GM18951 (cell line): Measurements from ENCODE around the gene AADACL4.

Experiments
- POLR2A ChIP-seq: IDR thresholded peaks from 4 replicates; pipeline ENCODE4 v1.6.1; 2011; ENCODE audit warnings: mild to moderate bottlenecking; ENCODE audit not compliant: insufficient read length, insufficient read depth; ENCODE audit errors: extremely low read depth
- in situ Hi-C: fragments of 300-500 bp; cut with MboI; formaldehyde crosslinking; loops from one replicate; pipeline ENCODE4 v1.12.0; 2022; ENCODE audit warnings: low sequenced_read_pairs, mixed read lengths, inconsistent platforms; ENCODE audit not compliant: unreplicated experiment

The AADACL4 gene

DNA sequence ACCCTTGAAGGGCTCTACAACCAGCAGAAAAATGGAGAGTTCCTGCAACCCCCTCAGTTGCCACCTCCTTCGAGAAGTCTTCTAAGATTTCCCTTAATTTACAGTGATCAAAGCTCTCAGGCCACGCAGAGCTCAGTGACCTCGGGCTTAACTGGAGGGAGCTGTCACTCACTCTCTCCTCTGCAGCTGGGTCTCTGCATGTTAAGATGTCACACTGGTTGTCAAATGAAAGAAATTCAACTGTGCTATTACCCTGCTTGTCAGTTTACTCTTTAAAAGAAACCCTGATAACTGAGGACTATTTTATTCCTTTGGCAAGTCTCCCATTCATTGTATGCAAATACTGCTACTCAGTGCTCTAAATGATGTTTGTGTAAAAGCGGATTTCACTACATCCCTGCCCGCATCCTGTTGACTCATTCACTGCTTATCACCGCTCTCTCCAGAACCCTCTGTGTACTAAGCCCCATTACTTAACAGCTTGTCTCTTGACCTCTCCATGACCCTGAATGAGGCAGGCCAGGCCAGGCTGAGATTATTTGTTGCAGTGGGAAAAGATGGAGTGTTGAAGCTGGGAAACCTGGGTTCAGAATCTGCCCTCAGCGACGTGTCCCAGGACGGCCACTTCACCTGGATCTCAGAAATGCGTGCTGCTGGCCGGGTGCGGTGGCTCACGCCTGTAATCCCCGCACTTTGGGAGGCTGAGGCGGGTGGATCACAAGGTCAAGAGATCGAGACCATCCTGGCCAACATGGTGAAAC lies 39.6 kb upstream of the AADACL4 start:
- TF ChIP-seq POLR2A = no peak
- in situ Hi-C loops = loop anchor here (25.0 kb wide), 1 partner anchor 292 kb away; no protein-coding TSS in a partner anchor

DNA sequence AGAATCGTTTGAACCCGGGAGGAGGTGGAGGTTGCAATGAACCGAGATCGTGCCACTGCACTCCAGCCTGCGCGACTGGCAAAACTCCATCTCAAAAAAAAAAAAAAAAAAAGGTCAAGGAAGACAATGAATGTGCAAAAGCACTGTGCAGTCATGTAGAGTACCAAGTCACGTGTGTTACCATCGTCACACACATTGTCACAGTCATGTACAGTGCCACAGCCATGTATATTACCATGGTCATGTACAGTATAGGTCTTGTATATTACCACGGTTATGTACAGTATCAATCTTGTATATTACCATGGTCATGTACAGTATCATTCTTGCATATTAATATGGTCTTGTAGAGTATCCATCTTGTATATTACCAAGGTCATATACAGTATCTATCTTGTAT lies 38.9 kb upstream of the AADACL4 start:
- no peak for TF ChIP-seq POLR2A
- in situ Hi-C loops = loop anchor here (25.0 kb wide), 1 partner anchor 293 kb away; no protein-coding TSS in a partner anchor

GRCh38 chr1:12607263-12607662 lies 36.6 kb upstream of the AADACL4 start:
- TF ChIP-seq POLR2A = no peak
- in situ Hi-C loops = loop anchor here (25.0 kb wide), 1 partner anchor 295 kb away; no protein-coding TSS in a partner anchor

DNA sequence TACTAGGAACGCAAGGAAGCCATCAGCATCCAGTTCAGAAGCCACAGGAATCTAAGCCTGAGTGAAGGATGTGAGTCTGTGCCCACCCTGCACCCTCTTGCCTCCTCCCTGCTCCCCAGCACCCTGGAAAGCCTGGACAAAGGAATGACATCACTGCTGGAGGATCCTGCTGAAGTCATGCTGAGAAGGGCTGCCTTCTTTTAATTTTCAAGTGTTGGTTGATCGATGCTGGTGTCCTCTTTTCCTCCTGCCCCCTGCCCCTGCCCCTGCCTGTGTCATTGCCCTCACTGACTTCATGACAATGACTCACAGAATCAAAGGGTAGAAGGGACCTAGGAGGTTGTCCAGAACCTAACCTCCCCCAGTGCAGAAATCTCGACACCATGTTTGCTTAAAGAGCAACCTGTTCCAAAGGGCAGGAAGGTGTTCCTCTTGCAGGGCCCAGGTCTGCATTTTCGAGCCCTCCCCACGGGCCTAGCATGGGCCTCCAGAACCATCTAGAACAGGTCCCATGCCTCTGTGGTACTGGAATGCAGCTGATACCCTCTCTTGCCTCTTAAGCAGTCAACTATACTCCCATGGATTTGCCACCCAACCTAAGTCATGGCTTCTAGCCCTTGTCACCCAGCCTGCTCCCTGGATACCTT lies 35.5 kb upstream of the AADACL4 start:
- in situ Hi-C loops = loop anchor here (25.0 kb wide), 1 partner anchor 296 kb away; no protein-coding TSS in a partner anchor
- TF ChIP-seq POLR2A = no peak

DNA sequence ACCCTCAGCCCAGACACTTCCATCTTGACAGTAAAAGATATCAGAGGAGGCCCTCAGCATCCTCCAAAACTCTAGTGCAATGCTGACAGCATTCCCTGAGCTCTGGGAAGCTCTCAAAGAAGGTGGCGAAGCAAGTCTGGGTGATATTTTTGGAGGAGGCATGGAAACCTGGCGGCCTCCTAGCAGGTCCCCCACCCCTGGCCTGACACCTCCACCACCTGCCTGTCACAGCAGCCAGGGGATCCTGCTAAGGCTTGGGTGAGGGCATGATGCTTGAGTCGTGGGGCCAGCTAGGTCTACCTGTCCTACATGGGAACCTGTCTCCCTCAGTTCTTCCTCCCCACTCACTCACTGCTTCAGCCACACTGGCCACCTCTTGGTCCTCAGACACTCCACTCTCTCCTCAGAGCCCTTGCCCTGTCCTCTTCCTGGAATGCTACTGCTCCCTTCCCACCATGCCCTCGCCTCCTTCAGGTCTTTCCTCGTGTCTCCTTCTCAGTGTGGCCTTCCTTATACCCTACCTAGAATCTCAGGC lies 34.3 kb upstream of the AADACL4 start:
- in situ Hi-C loops = loop anchor here (25.0 kb wide), 1 partner anchor 297 kb away; no protein-coding TSS in a partner anchor
- no peak for TF ChIP-seq POLR2A

- no peak for TF ChIP-seq POLR2A
- in situ Hi-C loops = loop anchor here (25.0 kb wide), 1 partner anchor 298 kb away; no protein-coding TSS in a partner anchor
Observed at GRCh38 chr1:12610305-12610935, 33.5 kb upstream of the AADACL4 start.

- in situ Hi-C loops = loop anchor here (25.0 kb wide), 1 partner anchor 299 kb away; no protein-coding TSS in a partner anchor
Observed at GRCh38 chr1:12610941-12611340, 32.9 kb upstream of the AADACL4 start.

GRCh38 chr1:12613180-12613579 lies 30.7 kb upstream of the AADACL4 start:
- no peak for TF ChIP-seq POLR2A
- in situ Hi-C loops = loop anchor here (25.0 kb wide), 1 partner anchor 301 kb away; no protein-coding TSS in a partner anchor

More at GRCh38 chr1:12610941-12611340, 32.9 kb upstream of the AADACL4 start:
- no peak for TF ChIP-seq POLR2A

- TF ChIP-seq POLR2A = no peak
- in situ Hi-C loops = loop anchor here (25.0 kb wide), 1 partner anchor 302 kb away; no protein-coding TSS in a partner anchor
Observed at GRCh38 chr1:12614402-12615158, 29.3 kb upstream of the AADACL4 start.

- in situ Hi-C loops = loop anchor here (25.0 kb wide), 1 partner anchor 303 kb away; no protein-coding TSS in a partner anchor
- TF ChIP-seq POLR2A = no peak
Observed at GRCh38 chr1:12615159-12615864, 28.6 kb upstream of the AADACL4 start.

DNA sequence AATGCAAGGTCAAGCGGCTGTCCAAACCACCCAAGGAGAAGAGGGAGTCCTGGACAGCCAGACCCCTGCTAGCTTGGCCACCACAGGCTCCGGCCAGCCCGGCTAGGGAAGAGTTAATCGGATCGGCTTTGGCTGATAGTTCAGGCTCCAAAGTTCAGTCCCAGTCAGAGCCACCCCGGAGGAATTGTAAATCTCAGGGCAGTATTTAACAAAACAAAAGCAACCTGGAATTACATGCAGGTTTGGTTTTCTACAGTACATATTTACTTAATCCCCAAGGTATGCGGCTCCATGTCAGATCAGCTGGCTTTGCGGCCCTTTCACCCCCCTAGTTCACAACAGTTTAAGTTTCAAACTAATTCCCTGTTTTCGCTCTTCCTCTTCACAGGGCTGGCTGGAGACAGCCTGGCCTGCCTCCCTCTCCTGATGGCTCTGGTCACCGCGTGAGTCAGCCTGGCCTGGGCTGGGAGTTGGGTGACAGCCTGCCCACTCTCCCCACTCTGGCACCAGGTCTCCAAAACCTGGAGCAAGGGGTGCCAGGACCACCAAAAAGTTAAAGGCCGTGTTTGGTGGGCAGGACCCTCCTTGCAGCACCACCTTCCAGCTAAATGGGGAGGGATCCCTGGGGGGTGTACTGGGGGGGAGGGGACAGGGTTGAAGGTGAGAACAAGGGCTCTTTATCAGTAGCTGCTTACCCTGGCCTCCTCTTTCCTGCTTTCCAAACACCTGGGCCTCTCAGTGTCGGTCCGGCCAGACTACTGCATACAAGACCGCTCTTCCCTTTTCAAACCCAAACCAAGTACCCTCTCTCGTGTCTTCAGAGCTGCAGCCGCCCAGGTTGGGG lies 27.8 kb upstream of the AADACL4 start:
- in situ Hi-C loops = loop anchor here (25.0 kb wide), 1 partner anchor 304 kb away; no protein-coding TSS in a partner anchor
- TF ChIP-seq POLR2A = no peak
